ENCODE results near the gene SLC44A1.

SLC44A1 gene

GRCh38 chr9:105485131-105485530 is 240.7 kb downstream of the SLC44A1 start:
- no peak for DNase-seq
